NT2/D1 (cell line): Measurements from ENCODE around the gene OBSCN.

ENCODE experiments used
- DNase-seq: peaks from one replicate; pipeline ENCODE4 v3.0.0-alpha.2; 2011; ENCODE audit warnings: low read depth, low spot score
- H3K27me3 ChIP-seq: 2 replicates; pipeline ENCODE4 v1.6.0; 2011; ENCODE audit warnings: mild to moderate bottlenecking; ENCODE audit not compliant: insufficient read length, insufficient read depth
- H3K36me3 ChIP-seq: 2 replicates; pipeline ENCODE4 v1.6.1; 2011; ENCODE audit warnings: mild to moderate bottlenecking, low read length, mixed read lengths; ENCODE audit not compliant: insufficient read depth, insufficient read length
- H3K4me1 ChIP-seq: 2 replicates; pipeline ENCODE4 v1.5.1; 2011; ENCODE audit not compliant: insufficient read depth, insufficient read length
- H3K4me3 ChIP-seq: 2 replicates; pipeline ENCODE4 v1.5.1; 2011; ENCODE audit warnings: low read depth; ENCODE audit not compliant: insufficient read length
- H3K9ac ChIP-seq: 2 replicates; pipeline ENCODE4 v1.6.0; 2011; ENCODE audit warnings: low read depth; ENCODE audit not compliant: insufficient read length
- H3K9me3 ChIP-seq: 2 replicates; pipeline ENCODE4 v1.5.1; 2011; ENCODE audit warnings: mild to moderate bottlenecking, low read length; ENCODE audit not compliant: insufficient read depth
- SUZ12 ChIP-seq: IDR thresholded peaks from 2 replicates; pipeline ENCODE4 v1.6.1; 2011; ENCODE audit not compliant: insufficient read length, insufficient read depth; ENCODE audit errors: extremely low read depth
- YY1 ChIP-seq: IDR thresholded peaks from 2 replicates; pipeline ENCODE4 v1.6.1; 2011; ENCODE audit not compliant: insufficient read length, insufficient read depth
- ZNF274 ChIP-seq: IDR thresholded peaks from 2 replicates; pipeline ENCODE4 v1.6.1; 2011; ENCODE audit warnings: mild to moderate bottlenecking, low read depth, low read length

OBSCN gene

GRCh38 chr1:228424685-228425660 lies 217.1 kb downstream of the OBSCN start:
- H3K9me3 ChIP-seq = peaks cover 10% of the 10 kb centered on the region; the same call in 1 of the 2 replicates
- H3K4me3 ChIP-seq = no peak overlapping the region
- H3K4me1 ChIP-seq = peaks cover 3% of the 10 kb centered on the region
- no peak for TF ChIP-seq ZNF274
- no peak for TF ChIP-seq SUZ12
- no peak for TF ChIP-seq YY1
- no peak for DNase-seq
- peaks cover 62% of the 10 kb centered on the region for H3K27me3 ChIP-seq
- H3K36me3 ChIP-seq = no peaks in the 10 kb centered on the region
- no peak overlapping the region for H3K9ac ChIP-seq

- H3K4me1 ChIP-seq = peaks cover 3% of the 10 kb centered on the region
- no peak for DNase-seq
- peaks cover 10% of the 10 kb centered on the region; the same call in 1 of the 2 replicates for H3K9me3 ChIP-seq
- H3K4me3 ChIP-seq = no peak overlapping the region
- no peaks in the 10 kb centered on the region for H3K36me3 ChIP-seq
- TF ChIP-seq YY1 = no peak
- no peak for TF ChIP-seq ZNF274
- TF ChIP-seq SUZ12 = no peak
- no peak overlapping the region for H3K9ac ChIP-seq
- peaks cover 57% of the 10 kb centered on the region for H3K27me3 ChIP-seq
Observed at GRCh38 chr1:228426518-228427175, 218.8 kb downstream of the OBSCN start.

DNA sequence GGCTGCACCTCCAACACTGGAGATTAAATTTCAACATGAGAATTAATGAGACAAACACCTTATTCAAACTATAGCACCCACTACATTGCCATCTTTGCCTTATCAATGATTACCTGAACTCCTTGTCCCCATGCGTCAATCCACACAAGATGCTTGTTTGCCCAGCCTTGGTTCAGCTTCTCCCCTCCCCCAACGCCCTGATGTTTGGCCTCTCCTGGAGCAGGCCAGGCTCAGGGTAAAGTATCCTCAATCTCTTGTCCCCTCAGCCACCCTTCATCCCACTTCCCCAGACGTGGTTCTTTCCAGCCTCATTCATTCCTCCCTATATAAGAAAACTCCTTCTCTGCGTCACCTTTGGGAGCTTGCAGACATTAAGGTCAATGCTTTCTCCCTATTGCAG lies 220.6 kb downstream of the OBSCN start:
- peaks cover 10% of the 10 kb centered on the region; the same call in 1 of the 2 replicates for H3K9me3 ChIP-seq

More for the DNA sequence above, 220.6 kb downstream of the OBSCN start:
- peaks cover 43% of the 10 kb centered on the region for H3K27me3 ChIP-seq
- H3K4me1 ChIP-seq = peaks cover 3% of the 10 kb centered on the region
- no peak overlapping the region for H3K4me3 ChIP-seq
- no peak for DNase-seq
- H3K9ac ChIP-seq = no peak overlapping the region
- TF ChIP-seq SUZ12 (no peak), YY1 (no peak), ZNF274 (no peak)
- no peaks in the 10 kb centered on the region for H3K36me3 ChIP-seq
